WTC11 (cell line): Measurements from ENCODE around the gene TRIM25. TPM values are rescaled to one million over a fixed set of nuclear protein-coding genes. Genes with fewer than 3 reads are reported as not detected.
A peak's percentile ranks its signal among the peaks of the same experiment; 100 is the strongest.

ENCODE experiments used
- ATAC-seq: fragments of 200-7000 bp; cut with Tn5 transposase; 2 replicates; pipeline ENCODE4 v1.10.0; 2021; ENCODE audit warnings: mild to moderate bottlenecking, moderate library complexity
- CTCF ChIA-PET: fragments of 300-600 bp; sonication (Branson Sonifier 250); formaldehyde crosslinking; loops from one replicate; lab custom pipeline; 2021; ENCODE audit warnings: antibody characterized with exemption; lab: Charles Lee
- POLR2A ChIA-PET: fragments of 350-600 bp; sonication (Branson Sonifier 250); formaldehyde crosslinking; loops from one replicate; lab custom pipeline; 2021; ENCODE audit warnings: antibody characterized with exemption; lab: Charles Lee
- DNase-seq: peaks from one replicate; pipeline ENCODE4 v3.0.0; 2021; ENCODE audit warnings: low spot score
- H3K27ac Mint-ChIP-seq: 2 replicates; pipeline ENCODE4 v1.8.0; 2021; ENCODE audit warnings: mixed read lengths
- H3K27me3 Mint-ChIP-seq: 2 replicates; pipeline ENCODE4 v1.8.0; 2021; ENCODE audit warnings: low read depth, mild to moderate bottlenecking, moderate library complexity, mixed read lengths
- H3K36me3 Mint-ChIP-seq: 2 replicates; pipeline ENCODE4 v1.8.0; 2021; ENCODE audit warnings: mixed read lengths
- H3K4me1 Mint-ChIP-seq: 2 replicates; pipeline ENCODE4 v1.8.0; 2022; ENCODE audit warnings: mixed read lengths
- H3K4me3 Mint-ChIP-seq: 2 replicates; pipeline ENCODE4 v1.8.0; 2021; ENCODE audit warnings: mild to moderate bottlenecking, moderate library complexity, mixed read lengths
- H3K9me3 Mint-ChIP-seq: 2 replicates; pipeline ENCODE4 v1.8.0; 2021; ENCODE audit warnings: mixed read lengths
- ATF1 ChIP-seq: sonication (generic); formaldehyde crosslinking; IDR thresholded peaks from 2 replicates; pipeline ENCODE4 v1.8.1; 2023; ENCODE audit warnings: mild to moderate bottlenecking, moderate library complexity, missing genetic modification reagents
- CREM ChIP-seq: sonication (generic); formaldehyde crosslinking; IDR thresholded peaks from 2 replicates; pipeline ENCODE4 v1.8.1; 2022; ENCODE audit warnings: mild to moderate bottlenecking, missing genetic modification reagents, moderate library complexity
- NR2C2 ChIP-seq: sonication (generic); formaldehyde crosslinking; IDR thresholded peaks from 2 replicates; pipeline ENCODE4 v1.8.0; 2022; ENCODE audit warnings: mild to moderate bottlenecking, missing genetic modification reagents
- RELA ChIP-seq: sonication (generic); formaldehyde crosslinking; IDR thresholded peaks from 2 replicates; pipeline ENCODE4 v1.8.1; 2022; ENCODE audit warnings: missing genetic modification reagents, mild to moderate bottlenecking, borderline replicate concordance
- SOX15 ChIP-seq: fragments of 250-450 bp; sonication (Bioruptor Pico); IDR thresholded peaks from 2 replicates; pipeline ENCODE4 v1.9.0; 2021; ENCODE audit warnings: mild to moderate bottlenecking
- TCF7 ChIP-seq: sonication (generic); formaldehyde crosslinking; IDR thresholded peaks from 2 replicates; pipeline ENCODE4 v1.8.0; 2022; ENCODE audit warnings: mild to moderate bottlenecking, low read depth, missing genetic modification reagents, moderate library complexity
- TP53 ChIP-seq: sonication (generic); formaldehyde crosslinking; IDR thresholded peaks from 2 replicates; pipeline ENCODE4 v1.8.1; 2023; ENCODE audit warnings: mild to moderate bottlenecking, missing genetic modification reagents
- ZNF121 ChIP-seq: sonication (generic); formaldehyde crosslinking; IDR thresholded peaks from 2 replicates; pipeline ENCODE4 v1.8.0; 2023; ENCODE audit warnings: missing genetic modification reagents
- ZNF232 ChIP-seq: sonication (generic); formaldehyde crosslinking; IDR thresholded peaks from 2 replicates; pipeline ENCODE4 v1.8.0; 2022; ENCODE audit warnings: mild to moderate bottlenecking, missing genetic modification reagents
- ZNF317 ChIP-seq: sonication (generic); formaldehyde crosslinking; IDR thresholded peaks from 2 replicates; pipeline ENCODE4 v1.8.1; 2023; ENCODE audit warnings: low read depth, mild to moderate bottlenecking, moderate library complexity, missing genetic modification reagents, borderline replicate concordance
- total RNA-seq: library from RNA; stranded (reverse); gene quantifications from 3 replicates; pipeline ENCODE4 v1.2.3, GENCODE V29; 2021
- TF ChIP-seq, protein P1 (sequence below): sonication (generic); formaldehyde crosslinking; IDR thresholded peaks from 2 replicates; pipeline ENCODE4 v1.8.0; 2023; ENCODE audit warnings: missing genetic modification reagents
- TF ChIP-seq, protein P2 (sequence below): fragments of 200-600 bp; IDR thresholded peaks from 2 replicates; pipeline ENCODE4 v1.8.0; 2022; ENCODE audit warnings: antibody characterized with exemption
- TF ChIP-seq, protein P3 (sequence below): sonication (generic); formaldehyde crosslinking; IDR thresholded peaks from 2 replicates; pipeline ENCODE4 v1.8.1; 2023; ENCODE audit warnings: mild to moderate bottlenecking, moderate library complexity, missing genetic modification reagents
- TF ChIP-seq, protein P4 (sequence below): fragments of 250-450 bp; sonication (Bioruptor Pico); conservative IDR thresholded peaks from 2 replicates; pipeline ENCODE4 v1.9.0; 2021; ENCODE audit warnings: mild to moderate bottlenecking
- TF ChIP-seq, protein P5 (sequence below): sonication (generic); formaldehyde crosslinking; conservative IDR thresholded peaks from 2 replicates; pipeline ENCODE4 v1.8.1; 2023; ENCODE audit warnings: mild to moderate bottlenecking, low read depth, missing genetic modification reagents, moderate library complexity

The TRIM25 gene
- total RNA-seq, 1 experiment from 2014 or later = 49.0 TPM

DNA sequence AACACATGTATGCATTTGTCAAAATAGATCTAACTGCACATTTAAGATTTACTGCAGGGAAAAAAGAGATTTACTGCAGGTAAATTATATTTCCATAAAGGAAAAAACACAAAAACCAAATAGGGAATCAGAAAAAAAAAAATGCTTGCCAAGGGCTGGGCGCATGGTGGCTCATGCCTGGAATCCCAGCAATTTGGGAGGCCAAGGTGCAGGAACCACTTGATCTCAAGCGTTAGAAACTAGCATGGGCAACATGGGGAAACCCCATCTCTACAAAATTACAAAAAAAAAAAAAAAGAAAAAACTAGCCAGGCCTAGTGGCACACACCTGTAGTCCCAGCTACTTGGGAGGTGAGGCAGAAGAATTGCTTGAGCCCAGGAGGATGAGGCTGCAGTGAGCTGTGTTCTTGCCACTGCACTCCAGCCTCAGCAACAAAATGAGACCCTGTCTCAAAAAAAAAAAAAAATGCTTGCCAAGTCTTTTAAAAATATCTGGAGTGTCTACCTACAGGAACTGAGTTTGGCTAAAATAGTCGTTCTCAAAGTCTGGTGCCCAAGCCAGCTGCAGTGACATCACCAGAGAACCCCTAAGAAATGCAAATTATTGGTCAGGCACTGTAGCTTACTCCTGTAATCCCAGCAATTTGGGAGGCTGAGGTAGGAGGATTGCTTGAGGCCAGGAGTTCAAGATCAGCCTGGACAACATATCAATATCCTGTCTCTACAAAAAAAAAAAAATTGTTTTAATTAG is 17.5 kb downstream of the TRIM25 start (continued):
- TF ChIP-seq ZNF317 (CRISPR knock-in tag) (no peak), TCF7 (CRISPR knock-in tag) (no peak), RELA (CRISPR knock-in tag) (no peak)
- TF ChIP-seq, protein P1, sequence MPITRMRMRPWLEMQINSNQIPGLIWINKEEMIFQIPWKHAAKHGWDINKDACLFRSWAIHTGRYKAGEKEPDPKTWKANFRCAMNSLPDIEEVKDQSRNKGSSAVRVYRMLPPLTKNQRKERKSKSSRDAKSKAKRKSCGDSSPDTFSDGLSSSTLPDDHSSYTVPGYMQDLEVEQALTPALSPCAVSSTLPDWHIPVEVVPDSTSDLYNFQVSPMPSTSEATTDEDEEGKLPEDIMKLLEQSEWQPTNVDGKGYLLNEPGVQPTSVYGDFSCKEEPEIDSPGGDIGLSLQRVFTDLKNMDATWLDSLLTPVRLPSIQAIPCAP (CRISPR knock-in tag) = no peak

DNA sequence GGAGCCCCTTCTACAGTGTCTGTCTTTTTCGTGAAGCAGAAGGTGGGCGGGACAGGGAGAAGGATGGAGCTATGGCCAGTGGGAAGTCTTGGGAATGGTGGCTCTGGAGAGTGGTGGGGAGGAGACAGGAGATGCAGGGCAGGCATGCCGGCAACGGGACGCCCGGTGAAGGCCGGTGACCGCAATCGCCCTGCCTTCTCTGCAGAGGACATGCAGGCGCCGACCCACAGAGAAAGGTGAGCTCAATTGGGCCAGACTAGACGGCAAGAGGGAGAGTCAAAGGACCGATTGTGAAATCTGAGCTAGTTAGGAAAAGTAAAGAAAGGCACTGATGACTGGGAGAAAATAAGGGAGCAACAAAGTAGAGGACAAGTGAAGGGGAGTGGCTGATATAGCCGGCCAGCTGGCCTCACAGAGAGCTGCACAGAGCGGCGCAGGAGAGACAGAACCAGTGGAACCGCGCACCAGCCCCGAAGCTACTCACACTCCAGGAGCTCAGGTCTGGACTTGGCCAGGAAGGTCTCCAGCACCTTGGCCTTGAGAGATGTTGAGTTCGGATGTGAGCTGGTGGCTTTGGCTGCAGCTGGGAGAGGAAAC is 18.9 kb downstream of the TRIM25 start:
- Mint-ChIP-seq H3K4me1 (peaks cover 13% of the 10 kb centered on the region), H3K9me3 (no peaks in the 10 kb centered on the region), H3K27ac (0 out of 2 replicates have a peak overlapping the region, but pooled peaks have one; percentile 38), H3K4me3 (no peak overlapping the region), H3K27me3 (no peaks in the 10 kb centered on the region), H3K36me3 (peaks cover 55% of the 10 kb centered on the region)
- ATAC-seq = no peak
- TF ChIP-seq ATF1 (CRISPR knock-in tag) = no peak
- no peak for TF ChIP-seq ZNF232 (CRISPR knock-in tag)
- TF ChIP-seq CREM (CRISPR knock-in tag) = no peak
- TF ChIP-seq, protein P2, sequence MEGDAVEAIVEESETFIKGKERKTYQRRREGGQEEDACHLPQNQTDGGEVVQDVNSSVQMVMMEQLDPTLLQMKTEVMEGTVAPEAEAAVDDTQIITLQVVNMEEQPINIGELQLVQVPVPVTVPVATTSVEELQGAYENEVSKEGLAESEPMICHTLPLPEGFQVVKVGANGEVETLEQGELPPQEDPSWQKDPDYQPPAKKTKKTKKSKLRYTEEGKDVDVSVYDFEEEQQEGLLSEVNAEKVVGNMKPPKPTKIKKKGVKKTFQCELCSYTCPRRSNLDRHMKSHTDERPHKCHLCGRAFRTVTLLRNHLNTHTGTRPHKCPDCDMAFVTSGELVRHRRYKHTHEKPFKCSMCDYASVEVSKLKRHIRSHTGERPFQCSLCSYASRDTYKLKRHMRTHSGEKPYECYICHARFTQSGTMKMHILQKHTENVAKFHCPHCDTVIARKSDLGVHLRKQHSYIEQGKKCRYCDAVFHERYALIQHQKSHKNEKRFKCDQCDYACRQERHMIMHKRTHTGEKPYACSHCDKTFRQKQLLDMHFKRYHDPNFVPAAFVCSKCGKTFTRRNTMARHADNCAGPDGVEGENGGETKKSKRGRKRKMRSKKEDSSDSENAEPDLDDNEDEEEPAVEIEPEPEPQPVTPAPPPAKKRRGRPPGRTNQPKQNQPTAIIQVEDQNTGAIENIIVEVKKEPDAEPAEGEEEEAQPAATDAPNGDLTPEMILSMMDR = no peak
- TF ChIP-seq ZNF121 (CRISPR knock-in tag) = no peak
- TF ChIP-seq, protein P3, sequence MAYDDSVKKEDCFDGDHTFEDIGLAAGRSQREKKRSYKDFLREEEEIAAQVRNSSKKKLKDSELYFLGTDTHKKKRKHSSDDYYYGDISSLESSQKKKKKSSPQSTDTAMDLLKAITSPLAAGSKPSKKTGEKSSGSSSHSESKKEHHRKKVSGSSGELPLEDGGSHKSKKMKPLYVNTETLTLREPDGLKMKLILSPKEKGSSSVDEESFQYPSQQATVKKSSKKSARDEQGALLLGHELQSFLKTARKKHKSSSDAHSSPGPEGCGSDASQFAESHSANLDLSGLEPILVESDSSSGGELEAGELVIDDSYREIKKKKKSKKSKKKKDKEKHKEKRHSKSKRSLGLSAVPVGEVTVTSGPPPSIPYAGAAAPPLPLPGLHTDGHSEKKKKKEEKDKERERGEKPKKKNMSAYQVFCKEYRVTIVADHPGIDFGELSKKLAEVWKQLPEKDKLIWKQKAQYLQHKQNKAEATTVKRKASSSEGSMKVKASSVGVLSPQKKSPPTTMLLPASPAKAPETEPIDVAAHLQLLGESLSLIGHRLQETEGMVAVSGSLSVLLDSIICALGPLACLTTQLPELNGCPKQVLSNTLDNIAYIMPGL (CRISPR knock-in tag) = no peak
- TF ChIP-seq, protein P4, sequence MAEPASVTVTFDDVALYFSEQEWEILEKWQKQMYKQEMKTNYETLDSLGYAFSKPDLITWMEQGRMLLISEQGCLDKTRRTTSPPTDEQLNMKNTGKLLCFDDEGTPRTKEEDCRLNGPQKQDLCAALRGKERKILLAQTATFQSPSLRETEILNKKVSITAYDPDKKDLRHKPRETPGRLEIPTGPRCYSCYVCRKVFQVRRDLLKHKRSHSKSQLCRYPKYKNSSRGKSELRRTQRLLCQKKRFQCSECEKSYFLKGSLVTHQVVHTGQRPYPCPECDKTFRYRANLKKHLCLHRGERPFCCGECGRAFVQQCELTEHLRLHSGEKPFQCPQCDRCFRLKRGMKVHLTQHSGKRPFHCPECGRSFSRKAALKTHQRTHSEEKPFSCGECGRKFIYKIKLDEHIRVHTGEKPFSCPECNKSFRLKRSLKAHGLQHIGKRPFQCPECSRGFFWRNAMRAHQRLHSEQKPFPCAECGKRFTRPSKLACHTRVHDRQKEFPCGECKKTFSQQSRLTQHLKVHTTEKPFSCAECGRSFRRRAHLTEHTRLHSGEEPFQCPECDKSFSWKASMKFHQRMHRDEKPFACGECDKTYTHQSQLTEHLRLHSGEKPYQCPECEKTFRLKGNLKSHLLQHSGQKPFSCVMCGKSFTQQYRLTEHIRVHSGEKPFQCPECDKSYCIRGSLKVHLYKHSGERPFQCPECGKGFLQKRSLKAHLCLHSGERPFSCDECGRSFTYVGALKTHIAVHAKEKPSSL (CRISPR knock-in tag) = no peak
- TF ChIP-seq NR2C2 = no peak
- no peak for TF ChIP-seq SOX15 (CRISPR knock-in tag)
- TF ChIP-seq, protein P5, sequence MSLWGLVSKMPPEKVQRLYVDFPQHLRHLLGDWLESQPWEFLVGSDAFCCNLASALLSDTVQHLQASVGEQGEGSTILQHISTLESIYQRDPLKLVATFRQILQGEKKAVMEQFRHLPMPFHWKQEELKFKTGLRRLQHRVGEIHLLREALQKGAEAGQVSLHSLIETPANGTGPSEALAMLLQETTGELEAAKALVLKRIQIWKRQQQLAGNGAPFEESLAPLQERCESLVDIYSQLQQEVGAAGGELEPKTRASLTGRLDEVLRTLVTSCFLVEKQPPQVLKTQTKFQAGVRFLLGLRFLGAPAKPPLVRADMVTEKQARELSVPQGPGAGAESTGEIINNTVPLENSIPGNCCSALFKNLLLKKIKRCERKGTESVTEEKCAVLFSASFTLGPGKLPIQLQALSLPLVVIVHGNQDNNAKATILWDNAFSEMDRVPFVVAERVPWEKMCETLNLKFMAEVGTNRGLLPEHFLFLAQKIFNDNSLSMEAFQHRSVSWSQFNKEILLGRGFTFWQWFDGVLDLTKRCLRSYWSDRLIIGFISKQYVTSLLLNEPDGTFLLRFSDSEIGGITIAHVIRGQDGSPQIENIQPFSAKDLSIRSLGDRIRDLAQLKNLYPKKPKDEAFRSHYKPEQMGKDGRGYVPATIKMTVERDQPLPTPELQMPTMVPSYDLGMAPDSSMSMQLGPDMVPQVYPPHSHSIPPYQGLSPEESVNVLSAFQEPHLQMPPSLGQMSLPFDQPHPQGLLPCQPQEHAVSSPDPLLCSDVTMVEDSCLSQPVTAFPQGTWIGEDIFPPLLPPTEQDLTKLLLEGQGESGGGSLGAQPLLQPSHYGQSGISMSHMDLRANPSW (CRISPR knock-in tag) = no peak
- TF ChIP-seq TP53 = no peak
- CTCF ChIA-PET = interaction anchor here (0.8 to 1.8 kb wide), 4 partner anchors 19 to 75 kb away, joined by 3 to 9 read pairs (median 4); partner anchors contain the start of genes COIL and TRIM25
- DNase-seq = no peak
- POLR2A ChIA-PET = no interaction called here
